Endometrium (tissue), 2 donors: Measurements from ENCODE around the gene IRF8.
"Not testable (repeated sequence)": the region's sequence is repeated elsewhere in the genome, so short reads cannot be mapped to it uniquely, and the experiment has no call there.

Experiments used
- FAIRE-seq: peaks from 2 replicates; lab custom pipeline; 2012; peaks lifted over from hg19 to GRCh38; lab: Jason Lieb, UNC
- donor health status: control.
- donor health status: control.

Gene IRF8

GRCh38 chr16:85897382-85897781 lies 1.6 kb upstream of the IRF8 start:
- FAIRE-seq, result no peak

- FAIRE-seq, result no peak
Observed at GRCh38 chr16:85899444-85899843, 482 bp downstream of the IRF8 start.

DNA sequence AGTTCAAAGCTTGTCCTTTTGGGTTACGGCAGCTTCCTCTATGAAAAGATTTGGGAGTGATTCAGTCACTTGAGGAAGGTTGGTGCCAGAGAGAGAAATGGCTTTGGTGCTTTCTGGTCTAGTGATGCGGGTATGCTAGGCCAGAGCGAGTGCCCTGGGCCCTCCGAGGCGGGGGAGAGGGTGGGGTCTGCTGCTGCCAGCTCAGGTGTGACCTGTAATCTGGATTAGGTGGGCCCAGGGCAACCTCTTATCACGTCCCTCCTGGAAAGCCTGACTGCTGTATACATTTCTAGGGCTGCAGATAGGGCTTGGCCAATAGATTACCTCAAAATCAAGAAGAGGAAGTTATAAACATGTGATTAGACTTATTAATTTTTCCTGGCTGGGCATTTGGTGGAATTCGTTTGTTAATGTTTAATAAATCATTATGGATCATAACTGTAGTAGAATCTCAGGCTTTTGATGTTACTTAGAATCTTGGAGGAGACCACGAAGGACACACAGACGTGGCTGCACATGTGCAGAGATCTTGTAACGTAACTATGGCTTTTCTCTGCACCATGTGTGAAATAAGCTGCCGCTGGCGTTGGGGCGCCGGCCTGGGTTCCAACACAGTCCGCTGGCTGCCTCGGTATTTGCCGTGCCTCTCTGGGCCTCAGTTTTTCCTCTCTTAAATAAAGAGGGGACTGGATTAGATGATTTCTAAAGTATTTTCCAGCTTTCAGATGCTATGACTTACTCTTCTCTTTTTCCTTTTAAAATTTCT lies 1.2 kb downstream of the IRF8 start:
- no peak for FAIRE-seq

- no peak for FAIRE-seq
Observed at GRCh38 chr16:85901110-85901509, 2.1 kb downstream of the IRF8 start.

- no peak for FAIRE-seq
Observed at GRCh38 chr16:85901773-85902365, 2.9 kb downstream of the IRF8 start.

DNA sequence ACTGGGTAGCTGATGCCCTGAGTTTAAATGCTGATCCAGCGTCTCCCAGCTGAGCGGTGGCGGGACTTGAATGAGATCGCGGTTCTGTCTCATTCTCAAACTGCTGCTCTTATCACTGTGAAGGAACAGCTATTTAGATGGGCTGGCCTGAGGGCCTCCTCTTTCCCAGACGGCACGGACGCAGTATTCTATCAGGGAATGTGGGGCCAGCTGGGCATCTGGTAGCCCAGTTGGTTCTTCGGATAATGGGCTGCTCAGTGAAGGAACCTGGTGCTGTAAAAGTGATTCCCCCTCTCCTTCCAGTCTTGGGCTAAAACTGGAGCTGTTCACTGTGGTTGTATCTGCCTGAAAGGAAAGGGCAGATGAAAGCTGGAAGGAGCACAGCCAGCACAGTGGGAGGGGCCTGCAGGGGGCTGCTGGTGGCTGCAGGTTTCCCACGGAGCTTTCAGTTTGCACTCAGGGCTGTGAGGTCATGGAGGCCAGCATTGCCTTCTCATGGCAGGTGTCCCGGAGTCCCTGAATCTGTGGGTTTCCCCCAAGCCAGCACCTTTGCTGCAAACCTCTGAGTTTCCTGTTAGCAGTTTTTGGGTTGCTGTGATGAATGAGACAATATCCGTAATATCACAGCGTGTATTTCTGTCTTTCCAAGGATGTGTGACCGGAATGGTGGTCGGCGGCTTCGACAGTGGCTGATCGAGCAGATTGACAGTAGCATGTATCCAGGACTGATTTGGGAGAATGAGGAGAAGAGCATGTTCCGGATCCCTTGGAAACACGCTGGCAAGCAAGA lies 3.6 kb downstream of the IRF8 start:
- no peak for FAIRE-seq

DNA sequence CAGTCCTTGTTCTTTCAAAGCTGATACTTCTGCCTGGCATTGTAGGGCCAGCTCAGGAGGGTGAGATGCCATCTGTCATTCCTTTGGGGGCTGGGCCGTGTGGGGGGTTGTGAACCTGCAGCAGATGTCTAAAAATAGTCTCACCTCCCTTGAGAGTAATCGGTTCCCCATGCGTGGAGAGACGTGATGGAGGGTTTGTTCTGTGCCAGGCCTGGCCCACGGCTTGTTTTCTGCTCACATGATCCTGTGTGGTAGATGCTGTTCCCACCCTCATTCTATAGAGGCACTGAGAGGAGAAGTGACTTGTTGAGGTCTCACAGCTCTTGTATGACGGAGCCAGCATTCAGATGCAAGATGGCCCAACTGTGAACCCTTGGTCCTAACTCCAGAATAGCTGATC lies 4.6 kb downstream of the IRF8 start:
- FAIRE-seq, result no peak

GRCh38 chr16:85905110-85906095 lies 6.4 kb downstream of the IRF8 start:
- FAIRE-seq, result no peak

- no peak for FAIRE-seq
Observed at GRCh38 chr16:85906349-85906748, 7.4 kb downstream of the IRF8 start.

DNA sequence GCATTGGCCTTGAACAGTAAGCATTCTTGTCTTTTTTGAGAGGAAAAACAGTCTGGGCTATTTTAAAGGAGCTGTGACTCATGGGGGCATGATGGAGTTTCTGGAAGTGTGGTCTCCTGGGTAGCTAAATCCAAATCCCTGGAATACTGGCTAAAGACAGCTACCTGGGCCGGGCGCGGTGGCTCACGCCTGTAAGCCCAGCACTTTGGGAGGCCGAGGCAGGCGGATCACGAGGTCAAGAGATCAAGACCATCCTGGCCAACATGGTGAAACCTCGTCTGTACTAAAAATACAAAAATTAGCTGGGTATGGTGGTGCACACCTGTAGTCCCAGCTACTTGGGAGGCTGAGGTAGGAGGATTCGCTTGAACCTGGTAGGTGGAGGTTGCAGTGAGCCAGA lies 8.3 kb downstream of the IRF8 start:
- not testable (repeated sequence) for FAIRE-seq

- FAIRE-seq, result no peak
Observed at GRCh38 chr16:85908444-85908843, 9.5 kb downstream of the IRF8 start.

GRCh38 chr16:85908889-85909589 lies 10.1 kb downstream of the IRF8 start:
- FAIRE-seq, result no peak

DNA sequence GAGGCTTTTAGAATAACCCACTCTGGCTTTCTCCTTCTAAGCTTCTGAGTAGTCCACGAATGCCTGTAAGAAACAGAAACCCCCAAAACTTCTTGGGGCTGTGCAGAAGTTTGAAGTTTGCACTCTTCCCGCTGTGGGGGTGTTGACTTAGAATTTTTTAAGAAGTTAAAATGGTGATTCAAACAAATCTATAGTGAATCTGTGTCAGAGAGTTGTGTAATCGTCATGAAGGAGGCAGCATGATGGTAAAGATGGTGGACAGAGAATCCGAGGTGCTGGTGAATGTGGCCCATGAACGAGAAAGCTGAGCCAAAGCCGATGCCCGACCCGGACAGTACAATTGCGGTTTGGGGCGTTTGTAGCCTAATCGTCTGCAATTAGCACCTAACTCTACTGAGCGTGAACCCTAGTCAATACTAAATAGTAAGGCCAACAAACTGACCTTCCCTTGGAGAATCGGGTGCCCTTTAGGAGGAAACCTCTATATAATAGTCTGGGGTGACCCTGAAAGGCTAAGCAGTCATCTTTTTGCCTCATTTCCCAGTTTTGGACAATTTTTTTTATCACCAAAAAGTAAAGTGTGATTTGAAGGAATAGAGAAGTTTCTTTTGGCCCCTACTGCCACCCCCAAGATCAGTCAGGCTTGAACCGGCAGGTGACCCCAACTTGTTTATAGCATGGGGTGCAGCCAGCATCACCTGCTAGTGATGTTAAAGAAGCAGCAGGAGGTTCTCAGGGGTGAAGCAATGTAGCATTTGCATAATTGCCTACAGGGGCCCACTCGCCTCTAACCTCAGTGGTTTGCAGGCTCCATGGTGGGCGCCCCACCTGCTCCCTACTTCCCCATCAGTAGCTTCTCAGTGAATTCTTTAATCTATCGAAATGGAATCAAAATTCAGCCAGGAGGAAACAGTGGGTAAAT lies 11.2 kb downstream of the IRF8 start:
- no peak for FAIRE-seq

- no peak for FAIRE-seq
Observed at GRCh38 chr16:85910854-85911247, 11.9 kb downstream of the IRF8 start.

GRCh38 chr16:85911251-85911930 lies 12.4 kb downstream of the IRF8 start:
- FAIRE-seq, result no peak

GRCh38 chr16:85912211-85912974 lies 13.4 kb downstream of the IRF8 start:
- peak; percentile 48 for FAIRE-seq

GRCh38 chr16:85913141-85913601 lies 14.2 kb downstream of the IRF8 start:
- no peak for FAIRE-seq

DNA sequence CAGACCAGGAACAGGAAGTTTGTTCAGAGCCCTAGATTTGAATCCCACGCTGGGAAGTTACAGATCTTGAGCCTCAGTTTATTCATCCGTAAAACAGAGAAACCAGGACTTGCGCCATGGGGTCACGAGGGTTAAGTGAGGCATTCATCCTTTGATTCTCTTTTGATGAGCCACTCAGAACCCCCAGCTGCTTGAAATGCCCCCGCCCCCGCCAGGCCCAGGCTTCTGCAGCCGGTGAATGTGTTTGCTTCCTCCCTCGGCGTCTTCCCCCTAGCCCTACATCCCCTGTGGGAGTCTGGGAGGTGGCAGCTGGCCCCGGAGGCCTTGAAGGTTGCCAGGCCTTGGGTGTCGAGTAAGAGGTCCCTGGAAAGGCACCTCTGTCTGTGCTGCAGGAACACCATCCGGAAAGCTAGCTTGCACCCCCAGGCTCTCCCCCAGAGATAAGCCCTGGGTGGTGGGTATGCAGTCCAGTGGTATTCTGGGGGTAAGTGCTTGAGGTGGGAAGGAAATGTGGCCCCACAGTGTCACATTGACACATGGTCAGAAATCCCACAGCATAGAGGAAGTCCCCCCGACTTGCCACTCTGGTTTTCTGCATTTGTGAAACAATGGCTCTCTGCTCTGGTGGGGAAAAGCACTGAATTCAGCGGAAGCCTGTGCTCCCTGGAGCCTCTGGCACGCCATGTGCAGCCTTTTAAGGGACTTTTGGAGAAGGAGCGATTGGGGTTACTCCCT lies 14.9 kb downstream of the IRF8 start:
- no peak for FAIRE-seq
